NOMO-1 (cell line): ENCODE results near the gene NDUFV3.
"Not testable (repeated sequence)": the region's sequence is repeated elsewhere in the genome, so short reads cannot be mapped to it uniquely, and the experiment has no call there.

Source experiments
- DNase-seq, 2 experiments: peaks; one replicate each; lab custom pipeline; 2025; ENCODE audit not compliant: unreplicated experiment in 2 of 2; lab: John Stamatoyannopoulos, UW

The NDUFV3 gene

GRCh38 chr21:42892931-42893755, at the start of gene NDUFV3:
Gene NDUFV3 (plus strand): TSS chr21:42893309. CDS start chr21:42893334, 25 bp downstream.
- peak; percentile 98 to 99 for DNase-seq

- no peak for DNase-seq
Measured at GRCh38 chr21:42844411-42845113, 48.5 kb upstream of the NDUFV3 start.

GRCh38 chr21:42845296-42845965, 47.7 kb upstream of the NDUFV3 start:
- DNase-seq, result no peak

GRCh38 chr21:42846221-42846620, 46.9 kb upstream of the NDUFV3 start:
- no peak for DNase-seq

GRCh38 chr21:42847051-42847707, 45.9 kb upstream of the NDUFV3 start:
- DNase-seq, result no peak

- DNase-seq, result no peak
Measured at GRCh38 chr21:42847726-42848125, 45.4 kb upstream of the NDUFV3 start.

- not testable (repeated sequence) for DNase-seq
Measured at GRCh38 chr21:42848144-42848931, 44.8 kb upstream of the NDUFV3 start.

GRCh38 chr21:42848932-42849758, 44.0 kb upstream of the NDUFV3 start:
- no peak for DNase-seq

GRCh38 chr21:42849759-42850412, 43.2 kb upstream of the NDUFV3 start:
- no peak for DNase-seq

- no peak for DNase-seq
Measured at GRCh38 chr21:42850463-42850862, 42.6 kb upstream of the NDUFV3 start.

GRCh38 chr21:42850866-42851391, 42.2 kb upstream of the NDUFV3 start:
- no peak for DNase-seq

- no peak for DNase-seq
Measured at GRCh38 chr21:42851812-42852665, 41.1 kb upstream of the NDUFV3 start.

- DNase-seq, result no peak
Measured at GRCh38 chr21:42852925-42853570, 40.1 kb upstream of the NDUFV3 start.

- DNase-seq, result no peak
Measured at GRCh38 chr21:42853621-42854020, 39.5 kb upstream of the NDUFV3 start.

- DNase-seq, result no peak
Measured at GRCh38 chr21:42854246-42855010, 38.7 kb upstream of the NDUFV3 start.

- DNase-seq, result no peak
Measured at GRCh38 chr21:42855171-42855936, 37.8 kb upstream of the NDUFV3 start.
